Fibroblast of peridontal ligament (primary cell): Measurements from ENCODE around the gene CDK18.

Source experiments
- DNase-seq: peaks from one replicate; pipeline ENCODE4 v3.0.0-alpha.2; 2010; ENCODE audit errors: extremely low read depth

The CDK18 gene

GRCh38 chr1:205505076-205505729, 734 bp downstream of the CDK18 start:
- no peak for DNase-seq

- DNase-seq: no peak
Measured at GRCh38 chr1:205505791-205506190, 1.3 kb downstream of the CDK18 start.

- DNase-seq: no peak
Measured at GRCh38 chr1:205506409-205507200, 2.1 kb downstream of the CDK18 start.

GRCh38 chr1:205508227-205508714, 3.8 kb downstream of the CDK18 start:
- no peak for DNase-seq

GRCh38 chr1:205510308-205510950, 6.0 kb downstream of the CDK18 start:
- no peak for DNase-seq

GRCh38 chr1:205510951-205511330, 6.5 kb downstream of the CDK18 start:
- no peak for DNase-seq

- peak; percentile 11 for DNase-seq
Measured at GRCh38 chr1:205512059-205513045, 7.9 kb downstream of the CDK18 start.

- no peak for DNase-seq
Measured at GRCh38 chr1:205513774-205514173, 9.3 kb downstream of the CDK18 start.

- no peak for DNase-seq
Measured at GRCh38 chr1:205514211-205515142, 10.0 kb downstream of the CDK18 start.

- DNase-seq: no peak
Measured at GRCh38 chr1:205515781-205516253, 11.3 kb downstream of the CDK18 start.

- DNase-seq: no peak
Measured at GRCh38 chr1:205516362-205516761, 11.9 kb downstream of the CDK18 start.

- DNase-seq: no peak
Measured at GRCh38 chr1:205517288-205517687, 12.8 kb downstream of the CDK18 start.

GRCh38 chr1:205517763-205518162, 13.3 kb downstream of the CDK18 start:
- no peak for DNase-seq

- DNase-seq: no peak
Measured at GRCh38 chr1:205518661-205519540, 14.4 kb downstream of the CDK18 start.

GRCh38 chr1:205519541-205520131, 15.2 kb downstream of the CDK18 start:
- DNase-seq: no peak

GRCh38 chr1:205520709-205521108, 16.2 kb downstream of the CDK18 start:
- no peak for DNase-seq

GRCh38 chr1:205521686-205522085, 17.2 kb downstream of the CDK18 start:
- DNase-seq: no peak

GRCh38 chr1:205522692-205523091, 18.2 kb downstream of the CDK18 start:
- DNase-seq: no peak
